ENCODE results near the gene ELF4.

The ELF4 gene

GRCh38 chrX:130055899-130056298, 54.4 kb downstream of the ELF4 start:
- H3K4me3 ChIP-seq (ENCODE audit: low read depth, low read length), result no peak overlapping the region
- DNase-seq (ENCODE audit: low read depth), result no peak
- TF ChIP-seq, protein P1, sequence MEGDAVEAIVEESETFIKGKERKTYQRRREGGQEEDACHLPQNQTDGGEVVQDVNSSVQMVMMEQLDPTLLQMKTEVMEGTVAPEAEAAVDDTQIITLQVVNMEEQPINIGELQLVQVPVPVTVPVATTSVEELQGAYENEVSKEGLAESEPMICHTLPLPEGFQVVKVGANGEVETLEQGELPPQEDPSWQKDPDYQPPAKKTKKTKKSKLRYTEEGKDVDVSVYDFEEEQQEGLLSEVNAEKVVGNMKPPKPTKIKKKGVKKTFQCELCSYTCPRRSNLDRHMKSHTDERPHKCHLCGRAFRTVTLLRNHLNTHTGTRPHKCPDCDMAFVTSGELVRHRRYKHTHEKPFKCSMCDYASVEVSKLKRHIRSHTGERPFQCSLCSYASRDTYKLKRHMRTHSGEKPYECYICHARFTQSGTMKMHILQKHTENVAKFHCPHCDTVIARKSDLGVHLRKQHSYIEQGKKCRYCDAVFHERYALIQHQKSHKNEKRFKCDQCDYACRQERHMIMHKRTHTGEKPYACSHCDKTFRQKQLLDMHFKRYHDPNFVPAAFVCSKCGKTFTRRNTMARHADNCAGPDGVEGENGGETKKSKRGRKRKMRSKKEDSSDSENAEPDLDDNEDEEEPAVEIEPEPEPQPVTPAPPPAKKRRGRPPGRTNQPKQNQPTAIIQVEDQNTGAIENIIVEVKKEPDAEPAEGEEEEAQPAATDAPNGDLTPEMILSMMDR (IDR thresholded peaks at IDR 0.05; ENCODE audit: low read depth, low read length), result no peak
- no peak for TF ChIP-seq POLR2A (IDR thresholded peaks at IDR 0.05; ENCODE audit: extremely low read depth, insufficient read length)
- no peak for TF ChIP-seq MYC (IDR thresholded peaks at IDR 0.05; ENCODE audit: low read depth, low read length)
- no peak for TF ChIP-seq MAX (IDR thresholded peaks at IDR 0.05; ENCODE audit: low read depth, low read length)

GRCh38 chrX:130055103-130055502, 55.2 kb downstream of the ELF4 start:
- H3K4me3 ChIP-seq (ENCODE audit: low read depth, low read length), result no peak overlapping the region
- TF ChIP-seq MAX (IDR thresholded peaks at IDR 0.05; ENCODE audit: low read depth, low read length) (no peak), POLR2A (IDR thresholded peaks at IDR 0.05; ENCODE audit: extremely low read depth, insufficient read length) (no peak), MYC (IDR thresholded peaks at IDR 0.05; ENCODE audit: low read depth, low read length) (no peak)
- TF ChIP-seq, protein P1 (IDR thresholded peaks at IDR 0.05; ENCODE audit: low read depth, low read length), result no peak
- no peak for DNase-seq (ENCODE audit: low read depth)

GRCh38 chrX:130053236-130053635, 57.1 kb downstream of the ELF4 start:
- no peak for TF ChIP-seq MAX (IDR thresholded peaks at IDR 0.05; ENCODE audit: low read depth, low read length)
- TF ChIP-seq, protein P1 (IDR thresholded peaks at IDR 0.05; ENCODE audit: low read depth, low read length), result no peak
- TF ChIP-seq POLR2A (IDR thresholded peaks at IDR 0.05; ENCODE audit: extremely low read depth, insufficient read length), result no peak
- TF ChIP-seq MYC (IDR thresholded peaks at IDR 0.05; ENCODE audit: low read depth, low read length), result no peak

DNA sequence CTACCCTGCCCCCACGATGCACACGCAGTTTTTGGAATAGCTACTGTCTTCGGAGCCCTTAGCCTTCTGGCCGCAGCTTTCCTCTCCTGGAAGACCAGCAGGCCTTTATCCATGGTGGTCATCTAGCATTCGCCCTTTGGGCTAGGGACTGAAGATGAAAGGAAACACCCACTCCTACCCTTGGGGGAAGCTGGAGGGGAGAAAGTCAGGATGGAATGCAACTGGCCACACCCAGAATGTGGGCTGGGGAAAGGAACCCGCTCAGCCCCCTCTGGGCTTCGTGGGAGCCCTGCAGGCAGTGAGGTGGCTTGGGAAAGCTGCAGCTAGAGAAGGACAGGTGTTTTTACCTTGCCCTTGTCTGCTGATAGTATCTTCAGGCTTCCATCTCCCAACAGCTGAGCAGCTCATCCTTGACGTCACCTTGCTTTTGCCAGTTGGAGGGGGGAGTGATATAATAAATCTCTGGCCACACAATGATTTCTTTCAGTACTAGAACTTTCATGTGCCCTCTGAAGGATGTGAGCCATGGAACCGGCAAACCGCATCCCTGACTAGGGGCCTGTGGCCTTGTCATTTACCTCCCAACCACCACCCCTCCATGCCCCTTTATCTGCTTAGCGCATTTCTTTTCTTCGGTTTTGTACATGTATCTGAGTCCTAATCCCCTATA, 59.0 kb downstream of the ELF4 start:
- DNase-seq (ENCODE audit: low read depth), result no peak
- no peak for TF ChIP-seq POLR2A (IDR thresholded peaks at IDR 0.05; ENCODE audit: extremely low read depth, insufficient read length)
- TF ChIP-seq MAX (IDR thresholded peaks at IDR 0.05; ENCODE audit: low read depth, low read length), result no peak
- TF ChIP-seq MYC (IDR thresholded peaks at IDR 0.05; ENCODE audit: low read depth, low read length), result no peak
- TF ChIP-seq, protein P1 (IDR thresholded peaks at IDR 0.05; ENCODE audit: low read depth, low read length), result no peak
- H3K4me3 ChIP-seq (ENCODE audit: low read depth, low read length), result no peak overlapping the region

More at GRCh38 chrX:130053236-130053635, 57.1 kb downstream of the ELF4 start:
- no peak overlapping the region for H3K4me3 ChIP-seq (ENCODE audit: low read depth, low read length)
- DNase-seq (ENCODE audit: low read depth), result no peak

GRCh38 chrX:130049821-130050220, 60.5 kb downstream of the ELF4 start:
- TF ChIP-seq MAX (IDR thresholded peaks at IDR 0.05; ENCODE audit: low read depth, low read length), result no peak
- no peak overlapping the region for H3K4me3 ChIP-seq (ENCODE audit: low read depth, low read length)
- no peak for DNase-seq (ENCODE audit: low read depth)

GRCh38 chrX:130048686-130049222, 61.5 kb downstream of the ELF4 start:
- DNase-seq (ENCODE audit: low read depth), result no peak
- no peak overlapping the region for H3K4me3 ChIP-seq (ENCODE audit: low read depth, low read length)
- TF ChIP-seq MYC (IDR thresholded peaks at IDR 0.05; ENCODE audit: low read depth, low read length) (no peak), MAX (IDR thresholded peaks at IDR 0.05; ENCODE audit: low read depth, low read length) (no peak), POLR2A (IDR thresholded peaks at IDR 0.05; ENCODE audit: extremely low read depth, insufficient read length) (no peak)
- TF ChIP-seq, protein P1 (IDR thresholded peaks at IDR 0.05; ENCODE audit: low read depth, low read length), result no peak

Data from NB4 (cell line).